Left hindlimb (tissue), 1 donor: ENCODE results near the gene NLRX1.
"Not testable (repeated sequence)": the region's sequence is repeated elsewhere in the genome, so short reads cannot be mapped to it uniquely, and the experiment has no call there.

Source experiments
- DNase-seq: peaks from one replicate; pipeline ENCODE4 v3.0.0-alpha.2; 2018

The NLRX1 gene

GRCh38 chr11:119188067-119188466 lies 19.5 kb downstream of the NLRX1 start:
- no peak for DNase-seq

- no peak for DNase-seq
Observed at GRCh38 chr11:119188887-119189286, 20.4 kb downstream of the NLRX1 start.

GRCh38 chr11:119189393-119189792 lies 20.9 kb downstream of the NLRX1 start:
- no peak for DNase-seq

GRCh38 chr11:119190531-119190930 lies 22.0 kb downstream of the NLRX1 start:
- DNase-seq: no peak

GRCh38 chr11:119191265-119191664 lies 22.7 kb downstream of the NLRX1 start:
- DNase-seq: not testable (repeated sequence)

- DNase-seq: no peak
Observed at GRCh38 chr11:119192111-119192510, 23.6 kb downstream of the NLRX1 start.

GRCh38 chr11:119193001-119193400 lies 24.5 kb downstream of the NLRX1 start:
- no peak for DNase-seq

- no peak for DNase-seq
Observed at GRCh38 chr11:119193626-119194025, 25.1 kb downstream of the NLRX1 start.

GRCh38 chr11:119194811-119195440 lies 26.4 kb downstream of the NLRX1 start:
- no peak for DNase-seq

- DNase-seq: no peak
Observed at GRCh38 chr11:119195680-119196079, 27.2 kb downstream of the NLRX1 start.

- peak; percentile 49 for DNase-seq
Observed at GRCh38 chr11:119196833-119197483, 28.4 kb downstream of the NLRX1 start.

GRCh38 chr11:119198925-119199324 lies 30.4 kb downstream of the NLRX1 start:
- no peak for DNase-seq

- DNase-seq: not testable (repeated sequence)
Observed at GRCh38 chr11:119201236-119201635, 32.7 kb downstream of the NLRX1 start.

- no peak for DNase-seq
Observed at GRCh38 chr11:119202554-119202953, 34.0 kb downstream of the NLRX1 start.

GRCh38 chr11:119204066-119204465 lies 35.5 kb downstream of the NLRX1 start:
- DNase-seq: no peak

- no peak for DNase-seq
Observed at GRCh38 chr11:119205080-119205479, 36.6 kb downstream of the NLRX1 start.

- peak; percentile 96 for DNase-seq
Observed at GRCh38 chr11:119205574-119206510, 37.3 kb downstream of the NLRX1 start, which contains the start of gene CBL. Gene CBL, plus strand, starts transcription at chr11:119206339. Its CDS starts 79 bp downstream, at chr11:119206418.

- peak; percentile 71 for DNase-seq
Observed at GRCh38 chr11:119206511-119207414, 38.2 kb downstream of the NLRX1 start.

GRCh38 chr11:119207415-119207960 lies 39.0 kb downstream of the NLRX1 start:
- DNase-seq: no peak

- no peak for DNase-seq
Observed at GRCh38 chr11:119209186-119209585, 40.7 kb downstream of the NLRX1 start.

- DNase-seq: no peak
Observed at GRCh38 chr11:119210050-119210449, 41.5 kb downstream of the NLRX1 start.
